Measurements from ENCODE around the gene GRB14.

Gene GRB14

DNA sequence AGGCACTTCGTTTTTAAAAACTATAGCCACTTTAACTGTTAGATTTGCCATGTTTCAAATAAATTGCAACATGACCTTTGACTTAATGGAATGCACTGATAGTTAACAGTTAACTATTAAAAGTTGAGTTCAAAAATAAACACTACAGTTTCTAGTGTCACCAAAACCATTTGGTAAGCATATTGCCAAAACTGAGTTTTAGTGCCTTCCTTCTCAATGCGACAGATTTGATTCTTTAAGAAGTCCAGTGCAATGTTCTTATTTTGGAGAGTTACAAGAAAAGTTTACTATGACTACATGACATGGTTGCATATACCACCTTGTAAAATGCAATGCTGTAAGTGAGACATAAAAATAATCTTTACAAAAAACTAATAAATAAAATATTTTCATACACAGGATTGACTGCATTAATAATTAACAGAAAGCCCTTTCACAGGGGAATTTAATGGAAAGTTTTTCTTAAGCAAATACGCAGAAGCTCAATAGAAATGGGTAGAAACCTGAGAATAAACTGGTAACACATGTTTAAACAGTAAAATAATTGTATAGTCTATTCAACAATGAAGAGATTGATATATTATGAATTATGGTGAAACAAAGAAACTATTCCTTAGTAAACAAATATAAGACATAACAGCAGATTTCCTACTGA is 53.8 kb downstream of the GRB14 start:
- TF ChIP-seq, protein P1, sequence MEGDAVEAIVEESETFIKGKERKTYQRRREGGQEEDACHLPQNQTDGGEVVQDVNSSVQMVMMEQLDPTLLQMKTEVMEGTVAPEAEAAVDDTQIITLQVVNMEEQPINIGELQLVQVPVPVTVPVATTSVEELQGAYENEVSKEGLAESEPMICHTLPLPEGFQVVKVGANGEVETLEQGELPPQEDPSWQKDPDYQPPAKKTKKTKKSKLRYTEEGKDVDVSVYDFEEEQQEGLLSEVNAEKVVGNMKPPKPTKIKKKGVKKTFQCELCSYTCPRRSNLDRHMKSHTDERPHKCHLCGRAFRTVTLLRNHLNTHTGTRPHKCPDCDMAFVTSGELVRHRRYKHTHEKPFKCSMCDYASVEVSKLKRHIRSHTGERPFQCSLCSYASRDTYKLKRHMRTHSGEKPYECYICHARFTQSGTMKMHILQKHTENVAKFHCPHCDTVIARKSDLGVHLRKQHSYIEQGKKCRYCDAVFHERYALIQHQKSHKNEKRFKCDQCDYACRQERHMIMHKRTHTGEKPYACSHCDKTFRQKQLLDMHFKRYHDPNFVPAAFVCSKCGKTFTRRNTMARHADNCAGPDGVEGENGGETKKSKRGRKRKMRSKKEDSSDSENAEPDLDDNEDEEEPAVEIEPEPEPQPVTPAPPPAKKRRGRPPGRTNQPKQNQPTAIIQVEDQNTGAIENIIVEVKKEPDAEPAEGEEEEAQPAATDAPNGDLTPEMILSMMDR (IDR thresholded peaks at IDR 0.05; ENCODE audit: low read depth, low read length, missing control alignments), result no peak
- no peak for DNase-seq (ENCODE audit: low read depth)
- no peak overlapping the region for H3K4me3 ChIP-seq (ENCODE audit: low read depth, low read length)
- in situ Hi-C loops (cut with HindIII; ENCODE audit: low sequenced_read_pairs), result no loop called here

DNA sequence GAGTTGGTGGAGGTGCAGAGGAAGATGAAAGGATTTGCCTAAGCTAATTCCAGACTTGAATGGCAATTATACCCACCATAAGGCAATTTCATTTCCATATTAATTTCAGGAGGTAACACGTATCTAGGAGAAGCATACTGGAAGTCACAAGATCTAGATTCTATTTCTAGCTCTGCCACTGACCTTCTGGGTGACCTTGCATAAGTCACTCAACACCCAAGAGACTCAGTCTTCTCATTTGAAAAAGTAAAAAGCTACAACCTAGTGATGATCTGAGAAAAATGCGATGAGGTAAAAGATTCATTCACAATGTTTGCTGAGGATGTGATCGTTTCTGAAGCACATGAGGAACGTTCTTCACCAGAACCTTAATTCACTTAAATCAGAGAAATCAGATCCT is 55.9 kb downstream of the GRB14 start:
- no peak overlapping the region for H3K4me3 ChIP-seq (ENCODE audit: low read depth, low read length)
- TF ChIP-seq, protein P1 (IDR thresholded peaks at IDR 0.05; ENCODE audit: low read depth, low read length, missing control alignments), result no peak
- DNase-seq (ENCODE audit: low read depth), result no peak
- in situ Hi-C loops (cut with HindIII; ENCODE audit: low sequenced_read_pairs), result no loop called here

GRCh38 chr2:164562666-164563065 is 58.6 kb downstream of the GRB14 start:
- TF ChIP-seq, protein P1 (IDR thresholded peaks at IDR 0.05; ENCODE audit: low read depth, low read length, missing control alignments), result no peak
- H3K4me3 ChIP-seq (ENCODE audit: low read depth, low read length), result no peak overlapping the region
- in situ Hi-C loops (cut with HindIII; ENCODE audit: low sequenced_read_pairs), result no loop called here
- DNase-seq (ENCODE audit: low read depth), result no peak

DNA sequence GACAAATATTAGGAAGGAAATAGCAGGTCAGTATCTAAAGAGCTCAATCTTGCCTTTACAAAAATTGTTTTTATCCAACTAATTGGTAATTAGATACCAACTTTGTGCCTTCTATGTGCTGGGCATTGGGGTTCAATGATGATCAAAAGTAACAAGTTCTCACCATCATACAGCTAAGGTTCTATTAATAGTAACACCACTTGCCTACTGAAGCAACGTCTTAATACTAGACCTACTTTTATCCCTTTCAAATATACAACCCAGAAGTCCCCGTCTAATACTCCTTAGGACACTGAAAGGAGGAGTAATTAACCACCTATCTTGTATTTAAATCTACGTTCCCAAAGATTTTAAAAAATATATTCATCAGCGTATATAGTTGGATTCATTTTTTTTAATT is 59.3 kb downstream of the GRB14 start:
- H3K4me3 ChIP-seq (ENCODE audit: low read depth, low read length), result no peak overlapping the region
- in situ Hi-C loops (cut with HindIII; ENCODE audit: low sequenced_read_pairs), result no loop called here
- TF ChIP-seq, protein P1 (IDR thresholded peaks at IDR 0.05; ENCODE audit: low read depth, low read length, missing control alignments), result no peak
- DNase-seq (ENCODE audit: low read depth), result no peak

DNA sequence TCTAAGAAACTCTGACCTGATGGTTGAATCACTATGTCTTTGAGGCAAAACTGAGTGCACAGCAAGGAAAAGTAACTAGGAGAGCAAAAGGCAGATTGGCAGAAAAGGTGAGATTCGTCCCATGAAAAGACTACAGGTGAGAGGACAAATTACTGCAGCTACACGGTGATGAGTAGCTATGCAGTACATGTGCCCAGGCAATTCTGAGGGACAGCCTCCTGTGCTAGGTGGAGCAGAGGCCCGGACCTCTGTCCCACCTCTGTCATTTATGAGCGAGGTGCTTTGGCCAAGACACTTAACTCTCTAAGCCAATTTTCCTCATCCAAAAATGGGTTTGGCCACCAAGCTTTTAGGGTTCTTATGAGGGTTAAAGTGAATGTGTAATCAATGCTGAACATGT is 59.9 kb downstream of the GRB14 start:
- TF ChIP-seq, protein P1 (IDR thresholded peaks at IDR 0.05; ENCODE audit: low read depth, low read length, missing control alignments), result no peak
- in situ Hi-C loops (cut with HindIII; ENCODE audit: low sequenced_read_pairs), result no loop called here

DNA sequence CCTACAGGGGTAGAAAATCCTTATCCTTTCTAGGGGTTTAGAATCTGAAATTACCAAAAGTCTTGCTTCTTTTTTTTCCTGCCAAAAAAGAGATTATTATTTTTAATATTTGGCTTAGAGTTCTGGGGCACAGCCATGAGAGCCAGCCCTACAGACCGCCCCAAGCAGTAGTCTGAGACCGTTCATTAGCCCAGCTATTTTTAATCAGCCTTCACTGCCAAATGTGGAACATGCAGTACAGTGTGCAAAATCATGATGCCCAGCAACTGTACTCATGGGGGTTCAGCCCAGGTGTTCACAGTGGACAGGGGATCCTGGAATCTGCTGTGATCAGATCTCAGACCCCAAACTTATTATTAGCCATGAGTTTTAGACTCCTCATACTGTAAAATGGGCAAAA is 60.4 kb downstream of the GRB14 start:
- TF ChIP-seq, protein P1 (IDR thresholded peaks at IDR 0.05; ENCODE audit: low read depth, low read length, missing control alignments), result no peak
- in situ Hi-C loops (cut with HindIII; ENCODE audit: low sequenced_read_pairs), result no loop called here
- no peak for DNase-seq (ENCODE audit: low read depth)
- H3K4me3 ChIP-seq (ENCODE audit: low read depth, low read length), result no peak overlapping the region

More for the DNA sequence above, 59.9 kb downstream of the GRB14 start:
- DNase-seq (ENCODE audit: low read depth), result no peak
- no peak overlapping the region for H3K4me3 ChIP-seq (ENCODE audit: low read depth, low read length)
